K562 (cell line): ENCODE data around the gene TRPC5OS. TPM values are rescaled to one million over a fixed set of nuclear protein-coding genes. Genes with fewer than 3 reads are reported as not detected.

Source experiments
- ATAC-seq: fragments of 200-7000 bp; cut with Tn5 transposase; 3 replicates; pipeline ENCODE4 v1.9.1; 2020; ENCODE audit warnings: moderate library complexity
- BruUV-seq: library from RNA; stranded (reverse); fragments of 400-500 nt; replicated peaks from 2 replicates; lab custom pipeline; 2021; lab: Mats Ljungman, UMichigan
- CTCF ChIA-PET: fragments of 300-600 bp; formaldehyde crosslinking; extraction: SDS; loops from one replicate; lab custom pipeline; 2021; ENCODE audit warnings: low intra/inter-chr PET ratio; lab: Yijun Ruan, JAX
- POLR2A ChIA-PET: fragments of 300-600, 350-650 bp; sonication (Branson Sonifier 250); formaldehyde crosslinking; extraction: SDS; loops from one replicate; lab custom pipeline; 2021; ENCODE audit warnings: antibody characterized with exemption, inconsistent platforms; lab: Yijun Ruan, JAX
- DNase-seq, 4 experiments: peaks; one replicate each; pipeline versions ENCODE4 v3.0.0 to v3.0.0-alpha.2; 2011 to 2018; ENCODE audit warnings: low spot score in 3 of 4, mixed read lengths in 3 of 4; ENCODE audit errors: extremely low read depth in 1 of 4
- FAIRE-seq: peaks from 2 replicates; lab custom pipeline; 2011; peaks lifted over from hg19 to GRCh38; lab: Jason Lieb, UNC
- H2AFZ ChIP-seq: 2 replicates; pipeline ENCODE4 v1.6.0; 2011; ENCODE audit warnings: low read depth, low read length, control low read depth, inconsistent platforms
- H3K27ac ChIP-seq: fragments of 200-600 bp; 3 replicates; pipeline ENCODE4 v1.8.0; 2011; ENCODE audit warnings: low read depth, mild to moderate bottlenecking, control low read depth, inconsistent platforms, low read length, moderate library complexity, mixed read lengths; ENCODE audit errors: extremely low read depth
- H3K27me3 ChIP-seq, 2 experiments: fragments of 300-600 bp in 1 of 2; 2 replicates in 1 of 2; 3 replicates in 1 of 2; pipeline versions ENCODE4 v1.6.0 to v1.8.0; 2011; ENCODE audit warnings: inconsistent platforms in 2 of 2, low read length in 2 of 2, mild to moderate bottlenecking in 1 of 2, mixed read lengths in 1 of 2, moderate library complexity in 1 of 2; ENCODE audit not compliant: control insufficient read depth in 2 of 2, insufficient read depth in 2 of 2
- H3K36me3 ChIP-seq: fragments of 300-600 bp; 3 replicates; pipeline ENCODE4 v1.8.0; 2011; ENCODE audit warnings: mild to moderate bottlenecking, low read length, inconsistent platforms; ENCODE audit not compliant: control insufficient read depth, insufficient read depth
- H3K4me1 ChIP-seq, 2 experiments: fragments of 200-600 bp in 1 of 2; replicated peaks in 1 of 2; 2 replicates in 1 of 2; 3 replicates in 1 of 2; pipeline versions ENCODE4 v1.5.1 to v1.8.0; 2011; ENCODE audit warnings: inconsistent platforms in 2 of 2, low read length in 2 of 2, mild to moderate bottlenecking in 1 of 2, mixed read lengths in 1 of 2, moderate library complexity in 1 of 2; ENCODE audit not compliant: control insufficient read depth in 2 of 2, insufficient read depth in 2 of 2
- H3K4me2 ChIP-seq: 2 replicates; pipeline ENCODE4 v1.6.1; 2011; ENCODE audit warnings: low read length, control low read depth, inconsistent platforms, mixed read lengths; ENCODE audit not compliant: insufficient read depth
- H3K4me3 ChIP-seq: fragments of 200-600 bp; sonication (generic), shearing (Covaris generic); 2 replicates; pipeline ENCODE4 v1.5.1; 2016; ENCODE audit warnings: control low read depth, inconsistent platforms
- H3K79me2 ChIP-seq: fragments of 200-600 bp; 3 replicates; pipeline ENCODE4 v1.8.0; 2011; ENCODE audit warnings: low read length, inconsistent platforms; ENCODE audit not compliant: control insufficient read depth, insufficient read depth
- H3K9ac ChIP-seq, 2 experiments: 2 replicates each; pipeline versions ENCODE4 v1.6.0 to v1.6.1; 2011; ENCODE audit warnings: low read depth in 2 of 2, low read length in 2 of 2, control low read depth in 1 of 2, inconsistent platforms in 1 of 2, mild to moderate bottlenecking in 1 of 2, mixed read lengths in 1 of 2; ENCODE audit not compliant: insufficient read depth in 1 of 2
- H3K9me1 ChIP-seq: one replicate; pipeline ENCODE4 v1.6.0; 2011; ENCODE audit warnings: inconsistent platforms, mild to moderate bottlenecking, low read length, moderate library complexity; ENCODE audit not compliant: control insufficient read depth, insufficient read depth
- H3K9me3 ChIP-seq: replicated peaks from 2 replicates; pipeline ENCODE4 v1.5.1; 2011; ENCODE audit warnings: low read depth, low read length, inconsistent platforms; ENCODE audit not compliant: control insufficient read depth, insufficient read depth
- H4K20me1 ChIP-seq: replicated peaks from 2 replicates; pipeline ENCODE4 v1.6.1; 2011; ENCODE audit warnings: low read length, inconsistent platforms, mixed read lengths; ENCODE audit not compliant: control insufficient read depth, insufficient read depth
- CHCHD3 ChIP-seq: fragments of 250-450 bp; sonication (Bioruptor Pico); IDR thresholded peaks from 2 replicates; pipeline ENCODE4 v2.1.2; 2022; ENCODE audit warnings: mild to moderate bottlenecking
- CHD2 ChIP-seq: IDR thresholded peaks from 2 replicates; pipeline ENCODE4 v1.6.1; 2011; ENCODE audit warnings: low read depth, low read length
- CHD4 ChIP-seq: fragments of 200-600 bp; sonication (generic); IDR thresholded peaks from 3 replicates; pipeline ENCODE4 v1.6.1; 2012; ENCODE audit warnings: low read depth, mild to moderate bottlenecking, mixed read lengths, low read length, inconsistent platforms; ENCODE audit not compliant: insufficient read depth, insufficient replicate concordance, poor library complexity, severe bottlenecking
- GTF2A2 ChIP-seq: IDR thresholded peaks from 2 replicates; pipeline ENCODE4 v1.6.1; 2016; ENCODE audit warnings: mild to moderate bottlenecking, missing genetic modification characterization, missing compliant biosample characterization
- HLTF ChIP-seq: fragments of 450-650 bp; IDR thresholded peaks from 2 replicates; pipeline ENCODE4 v1.6.1; 2016
- KLF6 ChIP-seq: fragments of 250-450 bp; sonication (Bioruptor Pico); IDR thresholded peaks from 2 replicates; pipeline ENCODE4 v1.4.0; 2020; ENCODE audit warnings: mild to moderate bottlenecking, moderate library complexity, borderline replicate concordance
- LEF1 ChIP-seq: fragments of 450-650 bp; IDR thresholded peaks from 2 replicates; pipeline ENCODE4 v1.6.1; 2016; ENCODE audit warnings: mild to moderate bottlenecking
- MECOM ChIP-seq: fragments of 250-450 bp; sonication (Bioruptor Pico); IDR thresholded peaks from 2 replicates; pipeline ENCODE4 v1.8.0; 2022; ENCODE audit warnings: inconsistent platforms
- NR3C1 ChIP-seq: sonication (generic); formaldehyde crosslinking; IDR thresholded peaks from 2 replicates; pipeline ENCODE4 v1.8.1; 2022; ENCODE audit warnings: missing genetic modification reagents
- NUFIP1 ChIP-seq: fragments of 450-650 bp; IDR thresholded peaks from 2 replicates; pipeline ENCODE4 v1.6.1; 2018; ENCODE audit not compliant: partially characterized antibody
- POLR2A ChIP-seq: fragments of 450-650 bp; conservative IDR thresholded peaks from 2 replicates; pipeline ENCODE4 v1.6.1; 2016
- TAF15 ChIP-seq: fragments of 200-400 bp; formaldehyde crosslinking; IDR thresholded peaks from 2 replicates; pipeline ENCODE4 v1.6.1; 2017; ENCODE audit warnings: mild to moderate bottlenecking, low read depth, low read length, moderate library complexity
- ZFP1 ChIP-seq: fragments of 450-650 bp; formaldehyde crosslinking; IDR thresholded peaks from 2 replicates; pipeline ENCODE4 v1.4.0; 2020; ENCODE audit warnings: mild to moderate bottlenecking, mixed read lengths
- ZNF224 ChIP-seq: sonication (generic); formaldehyde crosslinking; IDR thresholded peaks from 2 replicates; pipeline ENCODE4 v1.8.0; 2022; ENCODE audit warnings: mild to moderate bottlenecking, missing genetic modification reagents
- WGBS: fragments of 100-300 bp; shearing (Covaris generic); methylation state at CpG from one replicate; pipeline ENCODE4 v1.1.6; 2016; ENCODE audit warnings: low coverage, mixed read lengths; ENCODE audit not compliant: insufficient coverage; ENCODE audit errors: missing lambda C conversion rate; 5-methylcytosine and 5-hydroxymethylcytosine counted together
- in situ Hi-C: fragments of 300-500 bp; cut with MboI; formaldehyde crosslinking; loops from 4 replicates; pipeline ENCODE4 v1.15.0; 2018; ENCODE audit warnings: inconsistent platforms, mixed read lengths
- intact Hi-C: fragments of 100-400 bp; cut with micrococcal nuclease; formaldehyde crosslinking; loops from 2 replicates; pipeline ENCODE4 v1.14.2; 2022
- polyA plus RNA-seq, 8 experiments: library from polyadenylated mRNA; depleted of rRNA in 4 of 8; stranded (reverse) in 5 of 8; unstranded in 3 of 8; fragments of >200 nt; fragmentation: Nextera tagmentation in 2 of 8; fragmentation: Illumina TruSeq in 1 of 8; extraction: Ambion mirVana in 2 of 8; extraction: Trizol in 1 of 8; gene quantifications; 2 replicates each; pipeline versions ENCODE4 v1.2.1 to v1.2.3, GENCODE V29; 2011 to 2014; ENCODE audit warnings: inconsistent platforms in 1 of 8, missing spikeins in 1 of 8
- total RNA-seq, 7 experiments: library from RNA; depleted of rRNA in 6 of 7; stranded (reverse); fragments of >200 nt in 6 of 7; fragmentation: Illumina TruSeq in 2 of 7; extraction: Trizol in 2 of 7; gene quantifications; 2 replicates each; pipeline versions ENCODE4 v1.2.1 to v1.2.3, GENCODE V29; 2011 to 2021; ENCODE audit warnings: low replicate concordance in 1 of 7
- TF ChIP-seq, protein P1 (sequence below): fragments of 450-650 bp; formaldehyde crosslinking; IDR thresholded peaks from 2 replicates; pipeline ENCODE4 v1.4.0; 2022; ENCODE audit warnings: missing genetic modification characterization
- TF ChIP-seq, protein P2 (sequence below): fragments of 250-450 bp; sonication (Bioruptor Pico); IDR thresholded peaks from 2 replicates; pipeline ENCODE4 v1.5.0; 2020; ENCODE audit warnings: mild to moderate bottlenecking, borderline replicate concordance

TRPC5OS gene
- total and polyA plus RNA-seq, 9 of the 15 experiments (the other 6 are each of a cell fraction or from before 2014, with no cell fraction given), result not detected

DNA sequence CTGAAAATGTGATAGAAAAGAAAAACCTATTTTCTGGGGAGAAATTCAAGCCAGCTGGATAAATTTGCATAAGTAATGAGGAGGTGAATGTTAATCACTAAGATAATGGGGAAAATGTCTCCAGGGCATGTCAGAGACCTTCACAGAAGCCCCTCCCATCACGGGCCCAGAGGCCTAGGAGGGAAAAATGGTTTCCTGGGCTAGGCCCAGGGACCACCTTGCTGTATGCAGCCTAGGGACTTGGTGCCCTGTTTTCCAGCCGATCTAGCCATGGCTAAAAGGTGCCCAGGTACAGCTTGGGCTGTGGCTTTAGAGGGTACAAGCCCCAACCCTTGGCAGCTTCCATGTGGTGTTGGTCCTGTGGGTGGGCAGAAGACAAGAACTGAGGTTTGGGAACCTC, 46.6 kb upstream of the TRPC5OS start (continued):
- no peak for TF ChIP-seq TAF15
- TF ChIP-seq, protein P1, sequence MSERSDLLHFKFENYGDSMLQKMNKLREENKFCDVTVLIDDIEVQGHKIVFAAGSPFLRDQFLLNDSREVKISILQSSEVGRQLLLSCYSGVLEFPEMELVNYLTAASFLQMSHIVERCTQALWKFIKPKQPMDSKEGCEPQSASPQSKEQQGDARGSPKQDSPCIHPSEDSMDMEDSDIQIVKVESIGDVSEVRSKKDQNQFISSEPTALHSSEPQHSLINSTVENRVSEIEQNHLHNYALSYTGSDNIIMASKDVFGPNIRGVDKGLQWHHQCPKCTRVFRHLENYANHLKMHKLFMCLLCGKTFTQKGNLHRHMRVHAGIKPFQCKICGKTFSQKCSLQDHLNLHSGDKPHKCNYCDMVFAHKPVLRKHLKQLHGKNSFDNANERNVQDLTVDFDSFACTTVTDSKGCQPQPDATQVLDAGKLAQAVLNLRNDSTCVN (CRISPR knock-in tag), result no peak
- TF ChIP-seq MECOM (CRISPR knock-in tag), result no peak
- TF ChIP-seq GTF2A2 (tag), result no peak
- TF ChIP-seq, protein P2, sequence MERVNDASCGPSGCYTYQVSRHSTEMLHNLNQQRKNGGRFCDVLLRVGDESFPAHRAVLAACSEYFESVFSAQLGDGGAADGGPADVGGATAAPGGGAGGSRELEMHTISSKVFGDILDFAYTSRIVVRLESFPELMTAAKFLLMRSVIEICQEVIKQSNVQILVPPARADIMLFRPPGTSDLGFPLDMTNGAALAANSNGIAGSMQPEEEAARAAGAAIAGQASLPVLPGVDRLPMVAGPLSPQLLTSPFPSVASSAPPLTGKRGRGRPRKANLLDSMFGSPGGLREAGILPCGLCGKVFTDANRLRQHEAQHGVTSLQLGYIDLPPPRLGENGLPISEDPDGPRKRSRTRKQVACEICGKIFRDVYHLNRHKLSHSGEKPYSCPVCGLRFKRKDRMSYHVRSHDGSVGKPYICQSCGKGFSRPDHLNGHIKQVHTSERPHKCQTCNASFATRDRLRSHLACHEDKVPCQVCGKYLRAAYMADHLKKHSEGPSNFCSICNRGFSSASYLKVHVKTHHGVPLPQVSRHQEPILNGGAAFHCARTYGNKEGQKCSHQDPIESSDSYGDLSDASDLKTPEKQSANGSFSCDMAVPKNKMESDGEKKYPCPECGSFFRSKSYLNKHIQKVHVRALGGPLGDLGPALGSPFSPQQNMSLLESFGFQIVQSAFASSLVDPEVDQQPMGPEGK (CRISPR knock-in tag), result no peak
- no peak for TF ChIP-seq POLR2A
- TF ChIP-seq NR3C1, result no peak

DNA sequence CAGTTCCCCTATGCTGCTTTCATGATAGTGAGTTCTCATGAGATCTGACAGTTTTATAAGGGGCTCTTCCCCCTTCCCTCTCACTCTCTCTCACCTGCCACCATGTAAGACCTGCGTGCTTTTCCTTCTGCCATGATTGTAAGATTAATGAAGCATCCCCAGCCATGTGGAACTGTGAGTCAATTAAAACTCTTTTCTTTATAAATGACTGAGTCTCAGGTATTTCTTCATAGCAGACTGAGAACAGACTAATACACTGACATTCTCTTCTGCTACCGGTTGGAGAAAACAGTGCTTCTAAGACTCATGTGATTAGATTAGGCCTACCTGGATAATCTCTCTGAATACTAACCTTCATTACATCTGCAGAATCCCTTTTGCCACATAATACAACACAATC, 45.4 kb upstream of the TRPC5OS start:
- intact Hi-C loops, result no loop called here
- Histone ChIP-seq H3K36me3 (no peaks in the 10 kb centered on the region), H3K4me1 (no peaks in the 10 kb centered on the region), H3K9ac (no peak overlapping the region), H3K4me2 (no peak overlapping the region), H4K20me1 (no peaks in the 10 kb centered on the region), H3K4me3 (no peak overlapping the region), H3K79me2 (no peaks in the 10 kb centered on the region), H3K27me3 (no peaks in the 10 kb centered on the region), H3K9me1 (no peaks in the 10 kb centered on the region), H3K9me3 (no peaks in the 10 kb centered on the region), H2AFZ (no peak overlapping the region), H3K27ac (no peak overlapping the region)
- BruUV-seq, result no TSS peak
- ChIA-PET POLR2A (no interaction called here), CTCF (no interaction called here)
- FAIRE-seq, result no peak
- DNase-seq, result no peak
- TF ChIP-seq CHD4, result no peak
- TF ChIP-seq KLF6, result no peak
- no peak for TF ChIP-seq CHCHD3 (CRISPR knock-in tag)
- TF ChIP-seq ZNF224, result no peak
- no peak for TF ChIP-seq NUFIP1
- no peak for TF ChIP-seq HLTF
- no peak for TF ChIP-seq ZFP1 (CRISPR knock-in tag)
- no peak for TF ChIP-seq LEF1
- TF ChIP-seq CHD2, result no peak
- ATAC-seq, result no peak
- in situ Hi-C loops, result no loop called here
- WGBS, result 0% methylated on average over 2 of the region's 2 CpGs
